HG03342 (cell line): ENCODE data around the gene NGF.

Experiments
- ATAC-seq: cut with Tn5 transposase; IDR thresholded peaks from one replicate; pipeline ENCODE4 v1.9.1; 2021; ENCODE audit warnings: mild to moderate bottlenecking, moderate library complexity; ENCODE audit not compliant: unreplicated experiment

Gene NGF

GRCh38 chr1:115240297-115240696, 97.8 kb downstream of the NGF start:
- no peak for ATAC-seq

GRCh38 chr1:115239426-115239825, 98.6 kb downstream of the NGF start:
- no peak for ATAC-seq

- no peak for ATAC-seq
Observed at GRCh38 chr1:115239148-115239422, 99.0 kb downstream of the NGF start.

GRCh38 chr1:115238336-115239147, 99.5 kb downstream of the NGF start:
- ATAC-seq = no peak

- ATAC-seq = no peak
Observed at GRCh38 chr1:115237507-115237906, 100.5 kb downstream of the NGF start.

GRCh38 chr1:115237023-115237422, 101.0 kb downstream of the NGF start:
- no peak for ATAC-seq
